SK-N-DZ (cell line): ENCODE measurements around the gene PRDM16.

Experiments
- DNase-seq: peaks from one replicate; pipeline ENCODE4 v3.0.0-alpha.2; 2015; ENCODE audit warnings: low spot score

The PRDM16 gene

DNA sequence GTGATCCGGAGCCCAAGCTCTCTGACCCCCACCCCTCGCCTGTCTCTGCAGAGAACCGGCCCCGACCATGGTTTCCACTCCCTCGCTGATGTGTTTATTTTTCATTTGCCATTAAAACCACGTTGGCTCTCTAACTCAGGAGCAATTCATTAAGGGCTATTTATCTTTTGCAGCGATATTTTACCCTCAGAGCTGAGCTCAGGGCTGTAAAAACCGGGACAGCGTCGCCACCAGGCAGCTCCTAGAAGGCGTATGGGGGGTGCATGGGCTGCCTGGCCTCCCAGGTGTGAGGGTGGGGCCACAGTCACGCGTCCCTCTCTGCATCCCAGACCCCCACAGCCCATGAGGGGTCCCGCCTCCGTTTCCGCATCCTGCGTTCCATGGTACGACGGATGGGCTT is 71.4 kb downstream of the PRDM16 start:
- DNase-seq: no peak

GRCh38 chr1:3141129-3141528 is 72.1 kb downstream of the PRDM16 start:
- no peak for DNase-seq

- no peak for DNase-seq
These were observed 72.8 kb downstream of the PRDM16 start for GRCh38 chr1:3141836-3142235.

DNA sequence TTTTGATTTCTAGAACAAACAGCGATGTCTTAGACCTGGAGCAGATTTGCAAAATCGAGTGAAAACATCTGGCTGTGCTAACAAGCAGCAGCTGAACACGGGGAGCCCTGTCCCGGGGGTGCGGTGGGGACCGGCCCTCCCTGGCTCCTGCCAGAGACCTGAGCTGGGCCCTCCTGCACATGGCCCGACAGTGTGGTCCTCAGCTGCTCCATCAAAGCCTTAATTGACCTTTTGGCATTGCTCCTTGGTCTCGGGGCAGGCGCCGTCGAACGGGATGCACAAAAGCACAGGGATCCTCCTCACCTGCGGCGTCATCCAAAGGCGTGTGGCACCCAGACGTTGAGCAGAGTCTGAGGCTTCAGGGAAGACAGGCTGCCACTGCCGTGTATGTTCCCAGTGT is 73.2 kb downstream of the PRDM16 start:
- DNase-seq: no peak

- no peak for DNase-seq
These were observed 73.7 kb downstream of the PRDM16 start for GRCh38 chr1:3142751-3143150.

DNA sequence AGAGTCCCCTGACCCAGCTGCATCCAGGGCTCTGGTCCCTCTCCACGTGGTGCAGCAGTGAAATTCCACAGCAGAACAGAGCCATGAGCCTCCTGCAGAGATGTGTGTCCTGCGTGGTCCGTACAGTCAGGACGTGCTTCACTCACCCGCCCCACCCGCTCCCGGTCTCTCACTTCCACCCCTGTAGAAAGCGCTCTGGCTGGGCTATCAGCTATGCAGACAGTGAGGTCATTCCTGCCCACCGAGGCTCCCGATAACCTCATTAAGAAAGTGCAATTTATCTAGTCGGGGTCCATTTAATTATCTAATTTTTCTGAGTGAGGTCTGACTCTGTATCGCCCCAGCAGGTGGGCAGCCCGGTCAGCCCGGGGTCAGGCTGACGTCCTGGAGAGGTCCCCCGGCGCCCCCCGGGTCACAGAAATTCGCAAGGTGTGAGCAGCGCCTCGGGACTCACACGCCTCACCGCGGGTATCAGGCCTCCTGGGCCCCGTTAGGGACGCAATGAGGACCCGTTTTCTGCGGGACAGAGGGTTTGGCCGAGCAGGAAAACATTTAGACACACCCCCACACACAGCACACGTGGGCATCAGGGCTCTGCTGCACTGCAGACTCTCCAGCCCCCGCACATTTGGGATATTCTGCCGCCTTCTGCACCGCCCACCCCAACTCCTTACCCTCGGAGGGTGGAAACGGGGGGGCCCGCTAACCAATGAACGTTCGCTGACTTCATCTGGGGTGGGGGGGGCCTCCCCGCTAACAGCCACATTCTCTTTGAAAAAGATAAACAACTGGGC is 76.7 kb downstream of the PRDM16 start:
- no peak for DNase-seq

GRCh38 chr1:3146458-3146857 is 77.5 kb downstream of the PRDM16 start:
- no peak for DNase-seq

DNA sequence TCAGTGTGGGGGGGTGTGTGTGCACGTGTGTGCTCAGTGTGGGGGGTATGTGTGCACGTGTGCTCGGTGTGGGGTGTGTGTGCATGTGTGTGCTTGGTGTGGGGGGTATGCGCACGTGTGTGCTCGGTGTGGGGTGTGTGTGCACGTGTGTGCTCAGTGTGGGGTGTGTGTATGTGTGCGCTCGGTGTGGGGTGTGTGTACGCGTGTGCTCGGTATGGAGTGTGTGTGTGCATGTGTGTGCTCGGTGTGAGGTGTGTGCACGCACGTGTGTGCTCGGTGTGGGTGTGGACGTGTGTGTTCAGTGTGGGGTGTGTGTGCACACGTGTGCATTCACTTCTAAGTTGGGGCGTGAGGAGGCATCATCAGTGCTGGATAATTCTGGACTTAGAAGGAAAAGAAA is 77.9 kb downstream of the PRDM16 start:
- no peak for DNase-seq

DNA sequence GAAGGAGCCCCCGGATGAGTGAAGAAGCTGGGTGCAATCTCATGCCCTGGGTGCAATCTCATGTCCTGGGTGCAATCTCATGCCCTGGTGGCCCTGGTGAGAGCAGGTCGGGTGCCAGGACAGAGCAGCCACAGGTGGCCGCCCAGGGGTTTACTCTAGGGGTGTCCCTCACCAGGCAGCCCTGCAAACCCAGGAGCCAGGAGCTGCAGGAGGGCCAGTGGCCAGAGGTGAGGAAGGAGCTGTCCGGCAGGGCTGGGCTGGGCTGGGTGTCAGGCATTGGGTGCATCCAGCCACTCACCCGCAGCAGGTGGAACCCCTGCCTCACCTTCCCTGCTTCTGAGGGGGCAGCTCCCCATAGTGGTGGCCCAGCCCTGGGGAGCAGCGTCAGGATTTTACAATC is 79.2 kb downstream of the PRDM16 start:
- no peak for DNase-seq

DNA sequence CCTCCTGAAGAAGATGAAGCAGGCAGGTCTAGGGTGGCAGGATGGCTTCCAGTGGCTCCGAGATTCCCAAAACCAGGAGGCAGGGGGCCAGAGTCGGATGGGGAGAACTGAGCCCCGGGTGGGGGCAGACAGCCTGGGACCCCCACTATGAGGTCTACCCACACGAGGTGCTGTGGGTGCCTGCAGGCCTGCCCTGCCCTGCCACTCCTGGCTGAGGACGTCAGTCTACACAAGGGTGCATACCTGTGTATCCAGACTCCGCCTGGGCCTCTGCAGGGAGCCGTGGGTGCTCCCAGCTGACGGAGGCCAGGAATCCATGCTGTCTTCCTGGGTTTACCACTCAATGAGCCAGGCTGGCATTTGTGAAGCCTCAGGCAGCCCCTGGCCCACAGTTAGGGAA is 80.3 kb downstream of the PRDM16 start:
- no peak for DNase-seq

- no peak for DNase-seq
These were observed 82.5 kb downstream of the PRDM16 start for GRCh38 chr1:3151456-3151855.

GRCh38 chr1:3152143-3152542 is 83.1 kb downstream of the PRDM16 start:
- DNase-seq: no peak

- no peak for DNase-seq
These were observed 84.2 kb downstream of the PRDM16 start for GRCh38 chr1:3153197-3153596.

DNA sequence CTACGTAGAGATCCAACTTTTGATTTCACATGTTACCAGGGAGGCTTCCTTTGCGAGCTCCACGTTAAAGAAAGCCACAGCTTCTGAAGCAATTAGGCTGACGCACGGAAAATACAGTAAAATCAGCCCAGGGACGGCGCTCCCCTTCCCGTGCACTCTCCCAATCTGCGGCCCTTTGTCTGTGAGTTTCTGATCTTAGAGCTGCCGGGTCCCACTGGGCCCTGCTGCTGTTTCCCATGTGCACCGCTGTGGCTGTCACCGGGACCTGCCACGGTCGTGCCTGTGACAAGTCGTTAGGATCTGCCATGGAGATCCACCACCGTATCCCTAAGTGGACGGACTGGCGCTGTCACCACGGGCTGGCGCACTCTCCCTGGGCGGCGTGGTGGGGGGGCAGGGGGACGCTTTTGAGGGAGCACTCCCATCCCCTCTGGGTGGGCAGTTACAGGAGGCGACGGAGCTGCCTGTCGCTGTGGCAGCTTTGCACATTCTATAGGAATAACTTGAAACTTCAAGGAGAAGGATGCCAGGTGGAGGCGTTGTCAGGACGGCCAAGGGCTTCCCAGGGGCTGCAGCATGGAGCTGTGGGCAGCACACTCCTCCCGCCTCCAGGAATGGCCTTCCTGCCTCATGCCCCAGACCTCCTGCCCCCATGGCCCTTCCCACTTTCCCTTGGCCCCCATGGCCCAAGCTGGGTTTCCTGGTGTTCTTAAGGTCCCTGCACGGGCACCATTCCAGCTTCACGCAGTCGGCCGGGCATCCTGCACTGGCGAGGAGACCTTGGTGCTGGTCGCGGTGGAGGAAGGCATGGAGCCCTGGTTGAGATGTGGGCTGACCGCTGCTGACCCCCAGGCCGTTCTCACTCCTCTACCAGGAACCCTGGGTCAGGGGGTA is 85.1 kb downstream of the PRDM16 start:
- DNase-seq: no peak

- DNase-seq: no peak
These were observed 86.3 kb downstream of the PRDM16 start for GRCh38 chr1:3155056-3155925.

- no peak for DNase-seq
These were observed 86.9 kb downstream of the PRDM16 start for GRCh38 chr1:3155926-3156220.

GRCh38 chr1:3156936-3157335 is 87.9 kb downstream of the PRDM16 start:
- no peak for DNase-seq

GRCh38 chr1:3158347-3158746 is 89.3 kb downstream of the PRDM16 start:
- DNase-seq: no peak

DNA sequence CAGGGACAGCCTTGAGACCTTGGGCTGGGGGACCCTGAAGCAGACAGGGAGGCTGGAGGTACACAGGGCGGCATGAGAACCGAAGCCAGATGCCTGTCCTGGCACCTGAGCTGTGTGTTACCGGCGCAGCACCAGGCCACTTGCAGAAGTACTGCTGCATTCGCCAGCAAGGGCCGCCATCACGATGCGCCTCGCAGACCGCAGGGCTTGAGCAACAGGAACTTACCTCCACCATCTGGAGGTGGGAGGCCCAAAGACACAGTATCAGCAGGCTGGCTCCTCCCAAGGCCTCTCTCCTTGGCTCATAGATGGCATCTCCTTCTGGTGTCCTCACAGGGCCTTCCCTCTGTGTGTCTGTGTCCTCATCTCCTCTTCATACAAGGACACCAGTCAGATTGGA is 90.1 kb downstream of the PRDM16 start:
- no peak for DNase-seq

- DNase-seq: no peak
These were observed 91.0 kb downstream of the PRDM16 start for GRCh38 chr1:3159996-3160395.

GRCh38 chr1:3160647-3161145 is 91.7 kb downstream of the PRDM16 start:
- DNase-seq: no peak
